T47D (cell line): ENCODE results near the gene CD86.

ENCODE experiments used
- DNase-seq, 2 experiments: peaks; one replicate each; pipeline versions ENCODE4 v3.0.0 to v3.0.0-alpha.2; 2011 to 2012; ENCODE audit warnings: low read depth in 1 of 2, low spot score in 1 of 2
- JUND ChIP-seq: IDR thresholded peaks from 2 replicates; pipeline ENCODE4 v1.6.1; 2012; ENCODE audit warnings: low read depth
- in situ Hi-C: cut with HindIII; loops from 2 replicates; pipeline ENCODE4 v1.10.0; 2016; ENCODE audit warnings: low sequenced_read_pairs, low pct_unique_long_range_greater_than_20kb

The CD86 gene

DNA sequence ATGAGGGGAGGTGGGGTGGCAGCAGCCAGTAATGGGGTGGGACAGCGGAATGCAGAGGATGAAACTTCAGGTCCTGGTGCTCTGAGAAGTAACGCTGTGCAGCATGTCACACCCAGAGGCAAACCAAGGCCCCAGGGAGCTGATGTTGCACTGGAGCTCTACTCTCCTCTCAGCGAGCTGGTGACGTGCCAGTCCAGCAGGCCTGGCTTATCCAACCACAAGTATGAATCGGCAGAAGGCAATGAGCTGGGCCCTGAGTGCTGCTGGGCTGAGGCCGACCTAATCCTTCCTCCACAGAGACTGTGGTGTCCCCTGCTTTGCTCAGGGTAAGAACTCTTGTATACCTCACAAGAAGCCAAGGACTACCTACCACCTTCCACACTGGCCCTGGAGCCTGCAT, 30.5 kb downstream of the CD86 start:
- TF ChIP-seq JUND, result no peak
- in situ Hi-C loops, result no loop called here
- DNase-seq, result no peak

DNA sequence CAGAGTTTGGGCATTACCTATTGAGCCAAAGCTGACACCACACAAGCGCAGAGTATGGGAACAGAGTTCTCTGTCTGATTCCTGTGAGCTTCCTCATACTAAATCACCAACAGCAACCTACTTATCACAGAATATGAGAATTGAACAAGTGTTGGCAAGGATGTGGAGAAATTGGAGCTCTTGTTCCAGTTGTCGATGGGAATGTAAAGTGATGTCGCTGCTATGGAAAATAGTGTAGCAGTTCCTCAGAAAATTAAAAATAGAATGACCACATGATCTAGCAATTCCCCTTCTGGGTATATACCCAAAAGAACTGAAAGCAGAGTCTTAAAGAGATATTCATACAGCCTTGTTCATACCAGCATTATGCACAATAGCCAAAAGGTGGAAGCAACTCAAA, 33.4 kb downstream of the CD86 start:
- in situ Hi-C loops, result no loop called here
- no peak for DNase-seq

DNA sequence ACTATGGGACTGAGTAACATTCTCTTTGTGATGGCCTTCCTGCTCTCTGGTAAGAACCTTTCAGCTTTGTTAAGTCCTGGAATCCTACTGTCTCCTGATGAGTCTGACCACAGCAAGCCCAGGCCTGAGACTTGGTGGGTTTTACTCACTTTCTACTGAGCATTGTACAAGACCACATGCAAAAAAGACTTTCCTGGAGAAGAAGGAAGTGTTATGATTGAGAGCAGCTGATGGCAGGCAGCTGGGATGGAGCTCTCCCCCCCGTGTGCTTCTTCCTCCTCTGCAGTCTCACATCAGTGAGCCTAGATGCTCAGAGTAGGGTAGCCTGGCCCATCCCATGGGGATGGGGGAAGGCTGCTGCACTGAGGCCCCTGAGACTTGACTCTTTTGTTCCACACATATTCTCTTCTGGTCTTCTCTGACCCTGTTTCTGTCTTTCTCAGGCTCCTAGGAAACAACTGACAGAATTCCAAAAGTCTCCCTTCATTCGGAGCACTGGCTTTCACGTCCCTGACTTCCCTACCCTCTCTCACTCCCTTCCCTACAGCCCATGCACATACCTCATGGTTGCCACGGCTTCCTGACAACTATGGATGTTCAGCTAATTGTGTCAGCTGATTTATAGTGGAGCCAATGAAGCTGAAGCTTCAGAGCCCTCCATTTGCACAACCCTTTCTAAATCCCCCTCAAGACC, 36.6 kb downstream of the CD86 start:
- in situ Hi-C loops, result no loop called here
- no peak for DNase-seq
- TF ChIP-seq JUND, result no peak

More for the DNA sequence above, 33.4 kb downstream of the CD86 start:
- no peak for TF ChIP-seq JUND

DNA sequence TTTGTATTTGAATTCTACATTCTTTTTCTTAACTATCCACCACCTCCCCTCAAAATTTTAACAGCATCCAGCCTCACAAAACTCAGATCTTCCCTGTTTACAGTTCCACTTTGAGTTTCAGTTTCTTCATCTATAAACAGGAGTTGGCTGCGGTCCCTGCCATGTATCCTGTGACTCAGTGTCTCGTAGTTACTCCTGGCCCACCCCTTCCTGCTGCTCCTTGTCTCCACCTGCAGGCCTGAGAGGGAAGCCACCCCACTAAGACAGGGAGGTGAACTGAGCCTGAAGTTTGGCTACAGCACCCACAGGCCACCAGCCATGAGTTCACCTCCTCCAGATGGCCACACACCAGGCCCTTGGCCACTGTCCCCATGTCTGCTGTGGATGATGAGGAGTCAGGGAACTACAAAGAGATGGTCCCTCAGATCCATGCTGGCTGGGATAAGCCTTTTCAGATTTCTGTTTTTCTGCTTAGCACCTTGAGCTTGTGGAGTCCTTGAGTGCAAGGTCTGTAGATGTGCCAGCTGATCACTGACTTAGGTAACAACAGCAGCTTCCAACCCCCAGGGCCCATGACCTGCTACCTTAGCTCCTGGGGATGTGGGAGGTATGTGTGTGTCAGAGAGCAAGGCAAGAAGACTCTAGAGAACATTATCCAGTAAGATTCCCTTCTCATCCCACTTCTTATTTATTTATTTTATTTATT, 37.5 kb downstream of the CD86 start:
- DNase-seq, result peak in 1 of 2 experiments; percentile 25
- in situ Hi-C loops, result no loop called here

DNA sequence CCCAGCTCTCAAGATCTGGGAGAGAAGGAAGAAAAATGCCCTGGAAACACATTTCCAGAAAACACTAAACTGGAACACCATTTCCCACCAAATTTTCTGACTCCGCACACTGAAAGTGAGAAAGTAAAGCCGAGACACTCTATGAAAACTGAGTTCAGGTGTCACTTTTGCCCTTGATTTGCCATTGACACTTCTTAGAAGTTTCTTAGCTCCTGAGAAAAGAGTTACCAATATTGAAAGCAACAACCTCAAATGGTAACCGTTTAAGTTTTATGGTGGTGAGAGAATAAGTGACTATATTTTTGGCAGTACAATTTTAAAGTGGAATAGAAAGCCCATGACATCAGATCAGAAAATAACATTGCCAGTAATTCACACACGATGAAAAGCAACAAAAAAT, 39.0 kb downstream of the CD86 start:
- TF ChIP-seq JUND, result no peak
- no peak for DNase-seq
- in situ Hi-C loops, result no loop called here

More for the DNA sequence above, 37.5 kb downstream of the CD86 start:
- no peak for TF ChIP-seq JUND

DNA sequence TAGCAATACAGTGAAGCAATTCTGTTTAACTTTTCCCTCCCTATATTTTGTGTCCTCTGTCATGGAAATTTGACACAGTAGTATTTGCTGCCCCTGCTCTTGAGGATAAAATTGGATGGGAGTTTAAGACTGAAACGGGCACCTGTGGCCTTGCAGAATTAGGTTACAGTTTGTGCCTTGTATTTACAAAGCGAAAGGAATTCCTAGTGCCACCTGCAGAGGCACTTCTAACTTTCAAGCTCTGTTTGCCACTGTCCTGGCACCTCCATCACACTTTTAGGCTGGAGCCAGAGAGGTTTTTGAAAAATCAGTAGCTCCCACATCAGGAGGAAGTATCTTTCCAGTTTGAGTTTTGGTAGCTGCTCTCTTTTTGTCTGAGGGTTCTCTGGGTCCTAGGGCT, 39.5 kb downstream of the CD86 start:
- in situ Hi-C loops, result no loop called here
- DNase-seq, result peak; percentile 12 to 25
- TF ChIP-seq JUND, result no peak

- in situ Hi-C loops, result no loop called here
- no peak for DNase-seq
- no peak for TF ChIP-seq JUND
Observed at GRCh38 chr3:122097141-122097540, 42.0 kb downstream of the CD86 start.

DNA sequence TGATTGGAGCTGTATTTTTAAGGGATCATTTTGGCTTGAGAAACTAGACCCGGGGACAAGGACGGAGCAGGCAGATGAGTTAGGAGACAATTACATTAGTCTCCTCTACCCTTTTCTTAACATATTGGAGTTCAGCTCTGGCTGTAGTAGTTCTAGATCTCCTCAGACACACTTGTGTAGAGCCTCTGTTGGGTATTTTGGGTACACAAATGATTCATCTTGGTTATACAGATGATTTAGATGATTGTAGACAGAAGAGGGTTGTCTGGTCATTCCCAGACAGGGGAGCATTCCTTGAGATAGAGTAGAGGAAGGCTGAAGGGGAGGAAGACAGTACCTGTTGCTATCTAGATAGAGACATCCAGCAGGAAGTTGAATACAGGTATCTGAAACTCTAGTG, 43.4 kb downstream of the CD86 start:
- no peak for DNase-seq
- no peak for TF ChIP-seq JUND
- in situ Hi-C loops, result no loop called here

- in situ Hi-C loops, result no loop called here
- TF ChIP-seq JUND, result no peak
- DNase-seq, result peak in 1 of 2 experiments; percentile 15
Observed at GRCh38 chr3:122099255-122099654, 44.1 kb downstream of the CD86 start.

GRCh38 chr3:122100083-122100482, 44.9 kb downstream of the CD86 start:
- in situ Hi-C loops, result no loop called here
- no peak for DNase-seq
- no peak for TF ChIP-seq JUND

DNA sequence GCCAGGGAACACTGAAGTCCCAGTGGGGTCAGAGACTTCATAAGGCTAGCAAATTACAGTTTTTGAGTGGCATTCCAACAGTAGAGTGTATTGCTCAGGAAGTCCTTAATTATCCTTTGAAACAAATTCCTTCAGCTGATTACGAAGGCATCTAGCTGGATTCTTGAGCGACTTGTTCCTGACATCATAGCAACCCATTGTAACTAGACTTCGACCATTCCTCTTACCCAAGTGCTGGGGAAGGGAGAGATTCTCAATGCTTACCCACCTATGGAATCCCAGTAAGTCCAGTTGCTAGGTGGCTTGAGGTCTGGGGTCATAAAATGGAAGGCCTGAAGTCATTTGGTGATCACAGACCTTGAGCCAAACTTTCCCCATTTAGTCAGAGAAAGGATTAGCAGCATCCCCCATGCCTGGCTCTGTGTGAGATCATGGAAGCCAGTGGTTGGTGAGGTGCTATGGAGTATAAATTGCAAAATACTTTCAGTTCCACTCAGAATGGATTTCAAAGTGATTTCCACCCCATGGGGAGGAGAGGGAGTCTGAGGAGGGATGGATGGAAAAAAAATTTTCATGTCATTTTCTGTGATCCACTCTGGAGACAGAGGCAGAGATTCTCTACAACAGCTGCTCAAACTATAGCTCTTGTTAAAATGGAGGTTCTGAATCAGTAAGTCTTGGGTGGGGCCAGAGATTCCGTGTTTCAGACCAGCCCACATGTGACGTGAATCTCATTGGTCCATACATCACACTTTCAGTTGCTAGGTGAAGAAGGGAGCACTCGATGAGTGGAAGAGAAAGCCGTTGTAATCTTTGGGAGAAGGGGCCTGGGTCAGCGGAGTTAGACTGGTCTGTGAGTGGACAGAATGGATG, 45.7 kb downstream of the CD86 start:
- no peak for TF ChIP-seq JUND
- peak; percentile 6 to 61 for DNase-seq
- in situ Hi-C loops, result no loop called here

- in situ Hi-C loops, result no loop called here
- TF ChIP-seq JUND, result no peak
- DNase-seq, result peak; percentile 5 to 74
Observed at GRCh38 chr3:122101646-122102045, 46.5 kb downstream of the CD86 start.
